SKM-1 treated with dmso at 0.1 percent for 144 hours (cell line): ENCODE results near the gene ARHGAP21.
"Not testable (repeated sequence)": the region's sequence is repeated elsewhere in the genome, so short reads cannot be mapped to it uniquely, and the experiment has no call there.

Experiments
- DNase-seq: peaks from one replicate; lab custom pipeline; 2025; ENCODE audit not compliant: unreplicated experiment; lab: John Stamatoyannopoulos, UW

ARHGAP21 gene

DNA sequence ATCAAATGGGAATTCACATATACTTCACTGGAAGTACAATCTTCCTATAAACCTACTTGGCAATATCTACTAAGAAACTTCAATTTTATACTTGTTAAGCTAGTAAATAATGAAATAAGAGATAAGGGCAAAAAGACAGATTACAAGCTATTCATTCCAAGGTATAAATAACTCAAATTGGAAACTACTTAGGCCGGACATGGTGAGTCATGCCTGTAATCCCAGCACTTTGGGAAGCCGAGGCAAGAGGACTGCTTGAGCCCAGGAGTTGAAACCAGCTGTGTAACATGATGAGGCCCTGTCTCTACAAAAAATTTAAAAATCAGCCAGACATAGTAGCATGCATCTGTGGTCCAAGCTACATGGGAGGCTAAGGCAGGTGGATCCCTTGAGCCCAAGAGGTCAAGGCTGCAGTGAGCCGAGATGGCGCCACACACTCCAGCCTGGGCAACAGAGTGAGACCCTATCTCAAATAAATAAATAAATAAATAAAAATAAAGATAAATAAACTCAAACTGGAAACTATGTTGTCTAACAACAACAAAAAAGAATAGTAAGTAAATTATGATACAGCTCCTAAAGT is 37.6 kb downstream of the ARHGAP21 start:
- no peak for DNase-seq

GRCh38 chr10:24683554-24683953 is 40.1 kb downstream of the ARHGAP21 start:
- no peak for DNase-seq

GRCh38 chr10:24681572-24682088 is 42.1 kb downstream of the ARHGAP21 start:
- no peak for DNase-seq

- no peak for DNase-seq
Measured at GRCh38 chr10:24680647-24681524, 42.8 kb downstream of the ARHGAP21 start.

- no peak for DNase-seq
Measured at GRCh38 chr10:24678757-24679156, 44.9 kb downstream of the ARHGAP21 start.

DNA sequence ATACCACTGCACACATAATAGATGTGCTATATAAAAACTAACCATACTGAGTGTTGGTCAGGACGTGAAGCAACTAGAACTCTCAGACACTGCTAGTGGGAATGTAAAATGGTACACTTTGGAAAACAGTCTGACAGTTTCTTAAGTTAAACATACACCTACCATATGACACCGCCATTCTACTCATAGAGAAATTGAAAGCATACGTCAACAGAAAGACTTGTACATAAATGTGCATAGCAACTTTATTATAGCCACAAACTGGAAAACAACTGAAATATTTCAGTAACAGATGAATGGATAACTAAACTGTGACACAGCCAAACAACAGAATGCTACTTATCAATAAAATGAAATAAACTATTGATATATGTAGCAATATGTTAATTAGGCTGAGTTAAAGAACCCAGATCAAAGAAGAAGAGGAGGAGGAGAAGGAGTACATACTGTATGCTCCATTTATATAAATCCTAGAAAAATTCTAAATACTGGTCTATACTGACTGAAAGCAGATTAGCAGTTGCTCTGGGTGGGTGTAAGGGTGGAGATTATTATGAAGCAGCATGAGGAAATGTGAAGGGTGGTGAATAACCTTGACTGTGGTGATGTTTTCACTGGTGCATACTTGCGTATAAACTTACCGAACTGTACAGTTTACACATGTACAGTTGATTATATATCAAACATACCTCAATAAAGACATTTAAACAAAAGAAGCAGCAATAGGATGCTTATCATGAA is 48.6 kb downstream of the ARHGAP21 start:
- DNase-seq = no peak

- DNase-seq = no peak
Measured at GRCh38 chr10:24670964-24671670, 52.6 kb downstream of the ARHGAP21 start.

DNA sequence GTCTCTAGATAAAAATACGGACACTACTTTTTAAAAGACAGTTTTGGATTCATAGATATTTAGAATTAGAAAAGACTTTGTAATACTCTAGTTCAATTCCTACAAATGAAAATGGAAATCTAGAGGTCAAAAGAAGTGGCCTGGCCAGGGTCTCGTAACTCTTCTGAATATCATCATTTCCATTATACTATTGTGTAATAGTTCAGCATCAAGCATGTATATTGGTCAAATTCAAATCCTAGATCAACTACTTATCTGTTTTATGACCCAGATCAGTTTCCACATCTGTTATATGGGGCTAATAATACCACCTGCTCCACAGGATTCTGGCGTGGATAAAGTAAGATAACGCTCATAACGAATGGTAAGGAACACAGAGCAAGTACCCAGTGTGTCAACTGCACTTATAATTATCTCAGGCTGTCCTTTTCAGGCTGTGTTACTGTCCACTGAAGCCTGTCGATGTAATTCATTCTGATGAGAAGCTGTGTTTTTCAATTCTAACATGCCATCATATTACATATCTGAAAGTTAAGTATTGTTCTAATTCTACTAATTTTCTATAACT is 54.3 kb downstream of the ARHGAP21 start:
- no peak for DNase-seq

DNA sequence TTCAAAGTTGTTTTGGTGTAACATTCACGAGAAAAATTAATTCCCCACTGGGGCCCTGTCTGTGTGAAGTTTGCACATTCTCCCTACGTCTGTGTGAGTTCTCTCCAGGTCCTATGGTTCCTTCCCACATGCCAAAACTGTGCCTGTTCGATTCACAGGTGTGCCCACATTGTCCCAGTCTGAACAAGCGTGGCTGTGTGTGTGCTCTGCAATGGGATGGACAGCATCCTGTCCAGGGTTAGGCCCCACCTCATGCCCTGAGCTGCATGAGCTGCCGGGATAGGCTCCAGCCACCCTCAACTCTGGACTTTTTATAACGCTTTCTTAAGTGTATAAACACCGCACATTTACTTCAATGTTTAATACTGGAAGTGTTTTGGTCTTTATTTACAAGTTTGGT is 55.4 kb downstream of the ARHGAP21 start:
- DNase-seq = no peak

DNA sequence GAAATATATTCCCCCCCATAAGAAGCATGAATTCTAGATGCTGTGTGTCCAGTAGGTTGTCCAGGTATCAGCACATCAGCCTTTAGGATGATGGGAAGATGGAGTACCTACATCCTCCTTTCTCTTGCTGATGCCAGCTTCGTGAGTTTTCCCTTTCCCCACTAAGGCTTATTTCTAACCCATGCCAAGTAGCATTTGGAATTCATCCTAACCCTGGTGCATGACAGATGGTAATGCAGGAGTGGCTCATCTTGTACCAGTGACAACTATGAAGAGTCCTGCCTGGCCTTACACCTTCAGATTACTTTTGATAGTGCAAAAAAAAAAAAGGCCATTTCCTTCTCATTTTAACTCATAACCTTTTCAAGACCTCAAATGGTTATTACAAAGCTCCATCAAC is 58.7 kb downstream of the ARHGAP21 start:
- DNase-seq = no peak

- DNase-seq = no peak
Measured at GRCh38 chr10:24661376-24661775, 62.3 kb downstream of the ARHGAP21 start.

DNA sequence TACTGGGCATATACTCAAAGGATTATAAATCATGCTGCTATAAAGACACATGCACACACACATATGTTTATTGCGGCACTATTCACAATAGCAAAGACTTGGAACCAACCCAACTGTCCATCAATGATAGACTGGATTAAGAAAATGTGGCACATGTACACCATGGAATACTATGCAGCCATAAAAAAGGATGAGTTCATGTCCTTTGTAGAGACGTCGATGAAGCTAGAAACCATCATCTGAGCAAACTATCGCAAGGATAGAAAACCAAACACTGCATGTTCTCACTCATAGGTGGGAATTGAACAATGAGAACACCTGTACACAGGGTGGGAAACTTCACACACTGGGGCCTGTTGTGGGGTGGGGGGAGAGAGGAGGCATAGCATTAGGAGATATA is 65.4 kb downstream of the ARHGAP21 start:
- not testable (repeated sequence) for DNase-seq

DNA sequence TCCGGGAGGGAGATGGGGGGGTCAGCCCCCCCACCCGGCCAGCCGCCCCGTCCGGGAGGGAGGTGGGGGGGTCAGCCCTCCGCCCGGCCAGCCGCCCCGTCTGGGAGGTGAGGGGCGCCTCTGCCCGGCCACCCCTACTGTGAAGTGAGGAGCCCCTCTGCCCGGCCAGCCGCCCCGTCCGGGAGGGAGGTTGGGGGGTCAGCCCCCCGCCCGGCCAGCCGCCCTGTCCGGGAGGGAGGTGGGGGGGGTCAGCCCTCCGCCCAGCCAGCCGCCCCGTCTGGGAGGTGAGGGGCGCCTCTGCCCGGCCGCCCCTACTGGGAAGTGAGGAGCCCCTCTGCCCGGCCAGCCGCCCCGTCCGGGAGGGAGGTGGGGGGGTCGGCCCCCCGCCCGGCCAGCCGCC is 67.4 kb downstream of the ARHGAP21 start:
- not testable (repeated sequence) for DNase-seq

- DNase-seq = no peak
Measured at GRCh38 chr10:24652381-24652957, 71.2 kb downstream of the ARHGAP21 start.

GRCh38 chr10:24651923-24652322 is 71.8 kb downstream of the ARHGAP21 start:
- no peak for DNase-seq

- no peak for DNase-seq
Measured at GRCh38 chr10:24650669-24651391, 72.9 kb downstream of the ARHGAP21 start.

DNA sequence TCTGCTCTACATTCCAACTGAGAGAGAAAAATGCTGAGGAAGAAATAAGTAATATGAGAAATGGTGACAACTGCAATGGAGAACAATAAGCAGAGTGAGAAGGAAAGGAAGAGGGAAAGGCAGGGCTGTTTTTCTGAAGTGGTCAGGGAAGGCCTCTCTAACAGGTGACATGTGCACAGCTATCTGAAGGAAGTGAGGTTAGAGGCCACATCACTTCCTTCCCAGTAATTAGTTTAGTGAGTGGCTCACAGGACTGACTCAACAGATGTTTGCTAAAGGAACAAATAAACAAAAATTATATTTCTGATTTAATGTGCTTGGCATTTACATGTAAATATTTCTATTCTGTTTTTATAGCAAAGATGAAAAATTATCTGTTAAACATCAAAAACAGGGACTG is 77.9 kb downstream of the ARHGAP21 start:
- DNase-seq = no peak

- no peak for DNase-seq
Measured at GRCh38 chr10:24645022-24645421, 78.7 kb downstream of the ARHGAP21 start.

- no peak for DNase-seq
Measured at GRCh38 chr10:24643679-24644209, 79.9 kb downstream of the ARHGAP21 start.
